ENCODE data around the gene ZIC1. TPM values are rescaled to one million over a fixed set of nuclear protein-coding genes. Genes with fewer than 3 reads are reported as not detected.

The ZIC1 gene
- total RNA-seq, 2 donors from 2014 or later: not detected

- no peak for DNase-seq (ENCODE audit: low spot score)
- Histone ChIP-seq H3K36me3 (no peaks in the 10 kb centered on the region), H3K4me3 (no peak overlapping the region), H3K27me3 (replicated peaks; ENCODE audit: insufficient read depth) (peaks cover 57% of the 10 kb centered on the region), H3K9me3 (no peaks in the 10 kb centered on the region), H3K27ac (no peak overlapping the region), H3K4me1 (replicated peaks) (no peaks in the 10 kb centered on the region)
- whole genome bisulfite sequencing: 9% methylated on average over 6 of the region's 6 CpGs
- intact Hi-C loops (cut with DNase I): no loop called here
- TF ChIP-seq POLR2A (IDR thresholded peaks at IDR 0.05) (no peak), POLR2AphosphoS5 (IDR thresholded peaks at IDR 0.05) (no peak)
- TF ChIP-seq, protein P1, sequence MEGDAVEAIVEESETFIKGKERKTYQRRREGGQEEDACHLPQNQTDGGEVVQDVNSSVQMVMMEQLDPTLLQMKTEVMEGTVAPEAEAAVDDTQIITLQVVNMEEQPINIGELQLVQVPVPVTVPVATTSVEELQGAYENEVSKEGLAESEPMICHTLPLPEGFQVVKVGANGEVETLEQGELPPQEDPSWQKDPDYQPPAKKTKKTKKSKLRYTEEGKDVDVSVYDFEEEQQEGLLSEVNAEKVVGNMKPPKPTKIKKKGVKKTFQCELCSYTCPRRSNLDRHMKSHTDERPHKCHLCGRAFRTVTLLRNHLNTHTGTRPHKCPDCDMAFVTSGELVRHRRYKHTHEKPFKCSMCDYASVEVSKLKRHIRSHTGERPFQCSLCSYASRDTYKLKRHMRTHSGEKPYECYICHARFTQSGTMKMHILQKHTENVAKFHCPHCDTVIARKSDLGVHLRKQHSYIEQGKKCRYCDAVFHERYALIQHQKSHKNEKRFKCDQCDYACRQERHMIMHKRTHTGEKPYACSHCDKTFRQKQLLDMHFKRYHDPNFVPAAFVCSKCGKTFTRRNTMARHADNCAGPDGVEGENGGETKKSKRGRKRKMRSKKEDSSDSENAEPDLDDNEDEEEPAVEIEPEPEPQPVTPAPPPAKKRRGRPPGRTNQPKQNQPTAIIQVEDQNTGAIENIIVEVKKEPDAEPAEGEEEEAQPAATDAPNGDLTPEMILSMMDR (IDR thresholded peaks at IDR 0.05): no peak
These were observed 6.1 kb downstream of the ZIC1 start for GRCh38 chr3:147415286-147415685.

DNA sequence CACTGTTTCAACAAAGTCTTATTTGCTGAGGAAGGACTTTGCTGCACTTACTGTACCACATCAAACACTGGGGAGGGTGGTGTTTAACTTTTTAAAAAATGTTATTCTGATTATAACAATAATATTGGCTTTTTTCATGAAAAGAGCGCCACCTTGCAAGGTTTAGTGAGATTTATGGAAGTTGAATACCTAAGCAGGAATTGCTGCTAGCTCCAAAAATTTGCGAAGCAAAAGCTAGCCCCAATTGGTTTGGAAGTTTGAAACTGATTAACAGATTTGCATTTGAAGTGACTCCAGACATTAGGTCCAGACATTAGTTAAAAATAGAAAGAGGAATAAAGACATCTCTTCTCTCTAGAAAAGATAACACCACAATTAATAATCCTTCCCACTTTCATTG lies 6.7 kb downstream of the ZIC1 start:
- no peak overlapping the region for H3K27ac ChIP-seq
- intact Hi-C loops (cut with DNase I): no loop called here
- H3K27me3 ChIP-seq (replicated peaks; ENCODE audit: insufficient read depth): peaks cover 57% of the 10 kb centered on the region
- DNase-seq (ENCODE audit: low spot score): no peak
- H3K4me1 ChIP-seq (replicated peaks): no peaks in the 10 kb centered on the region
- TF ChIP-seq POLR2AphosphoS5 (IDR thresholded peaks at IDR 0.05): no peak
- TF ChIP-seq, protein P1 (IDR thresholded peaks at IDR 0.05): no peak
- TF ChIP-seq POLR2A (IDR thresholded peaks at IDR 0.05): no peak
- H3K9me3 ChIP-seq: no peaks in the 10 kb centered on the region
- no peaks in the 10 kb centered on the region for H3K36me3 ChIP-seq
- H3K4me3 ChIP-seq: no peak overlapping the region
- 5% methylated on average over 2 of the region's 2 CpGs for WGBS

DNA sequence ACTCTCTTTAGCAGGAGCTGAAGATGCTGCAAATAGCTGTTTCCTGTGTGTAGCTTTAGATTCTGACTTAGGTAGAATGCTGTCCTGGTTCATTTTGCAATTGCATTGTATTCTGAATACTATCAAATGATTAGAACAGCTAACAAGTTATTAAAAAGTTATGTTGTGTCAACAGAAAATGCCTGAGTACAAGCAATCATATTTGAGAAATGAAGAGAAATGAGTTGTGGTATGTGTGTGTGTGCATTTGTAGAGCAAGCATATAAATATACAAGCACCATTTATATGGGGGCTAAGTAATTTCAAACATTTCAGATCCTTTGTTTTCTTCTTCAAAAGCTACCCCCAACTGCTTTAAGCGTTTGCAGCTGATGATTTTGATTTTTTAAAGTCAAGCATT lies 7.8 kb downstream of the ZIC1 start:
- H3K9me3 ChIP-seq: no peaks in the 10 kb centered on the region
- 3% methylated on average over 1 of the region's 1 CpG for WGBS
- H3K27ac ChIP-seq: no peak overlapping the region
- DNase-seq (ENCODE audit: low spot score): no peak
- TF ChIP-seq POLR2AphosphoS5 (IDR thresholded peaks at IDR 0.05) (no peak), POLR2A (IDR thresholded peaks at IDR 0.05) (no peak)
- peaks cover 58% of the 10 kb centered on the region for H3K27me3 ChIP-seq (replicated peaks; ENCODE audit: insufficient read depth)
- no peaks in the 10 kb centered on the region for H3K36me3 ChIP-seq
- intact Hi-C loops (cut with DNase I): no loop called here
- no peaks in the 10 kb centered on the region for H3K4me1 ChIP-seq (replicated peaks)
- no peak overlapping the region for H3K4me3 ChIP-seq

GRCh38 chr3:147417551-147418295 lies 8.6 kb downstream of the ZIC1 start:
- H3K27ac ChIP-seq: no peak overlapping the region
- DNase-seq (ENCODE audit: low spot score): no peak
- no peak overlapping the region for H3K4me3 ChIP-seq
- no peaks in the 10 kb centered on the region for H3K4me1 ChIP-seq (replicated peaks)
- H3K27me3 ChIP-seq (replicated peaks; ENCODE audit: insufficient read depth): peaks cover 54% of the 10 kb centered on the region
- no peaks in the 10 kb centered on the region for H3K36me3 ChIP-seq
- TF ChIP-seq, protein P1 (IDR thresholded peaks at IDR 0.05): no peak
- TF ChIP-seq POLR2A (IDR thresholded peaks at IDR 0.05): no peak
- no peak for TF ChIP-seq POLR2AphosphoS5 (IDR thresholded peaks at IDR 0.05)
- intact Hi-C loops (cut with DNase I): no loop called here
- H3K9me3 ChIP-seq: no peaks in the 10 kb centered on the region
- WGBS: 34% methylated on average over 7 of the region's 7 CpGs

GRCh38 chr3:147418371-147418781 lies 9.2 kb downstream of the ZIC1 start:
- WGBS: 22% methylated on average over 4 of the region's 4 CpGs
- H3K4me3 ChIP-seq: no peak overlapping the region
- no peak for DNase-seq (ENCODE audit: low spot score)

More at GRCh38 chr3:147418371-147418781, 9.2 kb downstream of the ZIC1 start:
- TF ChIP-seq POLR2A (IDR thresholded peaks at IDR 0.05) (no peak), POLR2AphosphoS5 (IDR thresholded peaks at IDR 0.05) (no peak)
- TF ChIP-seq, protein P1 (IDR thresholded peaks at IDR 0.05): no peak
- H3K27ac ChIP-seq: no peak overlapping the region
- H3K36me3 ChIP-seq: no peaks in the 10 kb centered on the region
- peaks cover 53% of the 10 kb centered on the region for H3K27me3 ChIP-seq (replicated peaks; ENCODE audit: insufficient read depth)
- intact Hi-C loops (cut with DNase I): no loop called here
- H3K9me3 ChIP-seq: no peaks in the 10 kb centered on the region
- H3K4me1 ChIP-seq (replicated peaks): no peaks in the 10 kb centered on the region
